HG03378 (cell line): ENCODE data around the gene ING1.
"Not testable (repeated sequence)": the region's sequence is repeated elsewhere in the genome, so short reads cannot be mapped to it uniquely, and the experiment has no call there.

Source experiments
- ATAC-seq: cut with Tn5 transposase; IDR thresholded peaks from one replicate; pipeline ENCODE4 v1.9.1; 2021; ENCODE audit warnings: mild to moderate bottlenecking, moderate library complexity; ENCODE audit not compliant: unreplicated experiment

The ING1 gene, protein sequence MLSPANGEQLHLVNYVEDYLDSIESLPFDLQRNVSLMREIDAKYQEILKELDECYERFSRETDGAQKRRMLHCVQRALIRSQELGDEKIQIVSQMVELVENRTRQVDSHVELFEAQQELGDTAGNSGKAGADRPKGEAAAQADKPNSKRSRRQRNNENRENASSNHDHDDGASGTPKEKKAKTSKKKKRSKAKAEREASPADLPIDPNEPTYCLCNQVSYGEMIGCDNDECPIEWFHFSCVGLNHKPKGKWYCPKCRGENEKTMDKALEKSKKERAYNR

DNA sequence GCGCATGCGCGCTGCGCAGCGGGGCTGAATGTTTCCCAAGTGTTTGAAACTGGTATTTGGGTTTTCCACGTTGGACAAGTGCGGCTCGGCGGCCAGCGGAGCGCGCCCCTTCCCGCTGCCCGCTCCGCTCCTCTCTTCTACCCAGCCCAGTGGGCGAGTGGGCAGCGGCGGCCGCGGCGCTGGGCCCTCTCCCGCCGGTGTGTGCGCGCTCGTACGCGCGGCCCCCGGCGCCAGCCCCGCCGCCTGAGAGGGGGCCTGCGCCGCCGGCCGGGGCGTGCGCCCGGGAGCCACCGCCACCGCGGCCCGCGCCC, at the start of gene ING1:
Gene ING1 (plus strand): TSS at position 59 of the 311 bp plus-strand sequence. CDS start 450 bp downstream, outside the sequence.
- ATAC-seq, result no peak

DNA sequence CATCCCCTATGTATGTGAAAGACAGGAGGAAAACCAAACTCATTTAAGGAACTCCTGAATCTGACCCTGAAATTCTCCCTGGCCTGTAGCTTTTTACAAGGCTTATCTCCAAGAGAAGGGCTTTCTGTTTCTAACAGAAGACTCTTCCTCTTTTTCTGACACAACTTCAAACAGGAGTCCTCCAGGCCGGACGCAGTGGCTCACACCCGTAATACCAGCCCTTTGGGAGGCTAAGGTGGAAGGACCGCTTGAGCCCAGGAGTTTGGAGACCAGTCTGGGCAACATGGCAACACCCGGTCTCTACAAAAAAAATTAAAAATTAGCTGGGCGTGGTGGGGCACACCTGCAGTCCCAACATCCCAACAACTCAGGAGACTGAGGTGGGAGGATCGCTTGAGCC, 49.5 kb upstream of the ING1 start:
- ATAC-seq, result no peak

DNA sequence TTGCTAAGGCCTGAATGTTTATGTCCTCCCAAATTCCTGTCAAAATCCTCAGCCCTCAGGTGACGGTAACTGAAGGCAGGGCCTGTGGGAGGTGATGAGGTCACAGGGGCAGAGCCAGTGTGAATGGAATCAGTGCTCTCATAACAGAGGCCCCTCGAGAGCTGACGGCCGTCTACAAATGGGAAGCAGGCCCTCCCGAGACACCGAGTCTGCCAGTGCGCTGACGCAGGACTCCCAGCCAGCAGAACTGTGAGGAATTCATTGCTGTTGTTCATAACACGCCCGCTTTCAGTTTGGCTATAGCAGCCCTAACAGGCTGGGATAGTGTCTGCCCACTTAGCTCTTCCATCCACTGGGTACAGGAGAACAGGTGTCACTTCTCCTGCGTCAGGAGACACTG, 48.8 kb upstream of the ING1 start:
- no peak for ATAC-seq

GRCh38 chr13:110665491-110666254, 47.8 kb upstream of the ING1 start:
- ATAC-seq, result no peak

DNA sequence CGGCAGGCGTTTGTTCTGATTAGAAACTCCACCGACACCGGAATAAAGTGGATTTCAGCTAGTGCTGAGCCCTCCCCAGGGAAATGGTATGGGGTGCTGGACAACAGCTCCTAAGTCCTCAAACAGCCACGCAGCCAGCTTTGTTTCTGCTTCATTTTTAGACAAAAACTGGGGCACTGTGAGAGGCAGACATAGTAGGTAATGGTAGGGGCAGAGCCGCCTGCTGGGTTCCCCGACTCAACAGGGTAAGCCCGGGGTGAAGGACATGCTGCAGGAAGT, 47.3 kb upstream of the ING1 start:
- no peak for ATAC-seq

DNA sequence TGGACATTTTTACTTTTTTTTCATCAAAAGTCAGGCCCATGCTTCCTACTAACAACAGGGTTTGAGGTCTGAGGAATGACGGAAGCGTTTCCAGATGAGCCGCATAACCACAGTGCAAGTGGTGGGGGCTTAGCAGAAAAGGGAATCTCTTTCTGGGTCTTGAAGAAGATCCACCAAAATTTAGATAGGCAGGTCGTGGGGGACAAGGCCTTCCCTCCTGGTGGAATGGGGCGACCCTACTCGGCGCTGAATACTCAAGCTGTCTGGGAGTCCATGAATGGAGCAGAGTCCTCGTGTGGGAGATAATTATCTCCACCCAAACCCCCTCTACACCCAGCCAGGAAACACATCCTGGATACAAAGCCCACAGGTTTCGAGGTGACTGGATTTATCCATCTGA, 44.5 kb upstream of the ING1 start:
- ATAC-seq, result no peak

- not testable (repeated sequence) for ATAC-seq
Measured at GRCh38 chr13:110669814-110670213, 43.7 kb upstream of the ING1 start.

DNA sequence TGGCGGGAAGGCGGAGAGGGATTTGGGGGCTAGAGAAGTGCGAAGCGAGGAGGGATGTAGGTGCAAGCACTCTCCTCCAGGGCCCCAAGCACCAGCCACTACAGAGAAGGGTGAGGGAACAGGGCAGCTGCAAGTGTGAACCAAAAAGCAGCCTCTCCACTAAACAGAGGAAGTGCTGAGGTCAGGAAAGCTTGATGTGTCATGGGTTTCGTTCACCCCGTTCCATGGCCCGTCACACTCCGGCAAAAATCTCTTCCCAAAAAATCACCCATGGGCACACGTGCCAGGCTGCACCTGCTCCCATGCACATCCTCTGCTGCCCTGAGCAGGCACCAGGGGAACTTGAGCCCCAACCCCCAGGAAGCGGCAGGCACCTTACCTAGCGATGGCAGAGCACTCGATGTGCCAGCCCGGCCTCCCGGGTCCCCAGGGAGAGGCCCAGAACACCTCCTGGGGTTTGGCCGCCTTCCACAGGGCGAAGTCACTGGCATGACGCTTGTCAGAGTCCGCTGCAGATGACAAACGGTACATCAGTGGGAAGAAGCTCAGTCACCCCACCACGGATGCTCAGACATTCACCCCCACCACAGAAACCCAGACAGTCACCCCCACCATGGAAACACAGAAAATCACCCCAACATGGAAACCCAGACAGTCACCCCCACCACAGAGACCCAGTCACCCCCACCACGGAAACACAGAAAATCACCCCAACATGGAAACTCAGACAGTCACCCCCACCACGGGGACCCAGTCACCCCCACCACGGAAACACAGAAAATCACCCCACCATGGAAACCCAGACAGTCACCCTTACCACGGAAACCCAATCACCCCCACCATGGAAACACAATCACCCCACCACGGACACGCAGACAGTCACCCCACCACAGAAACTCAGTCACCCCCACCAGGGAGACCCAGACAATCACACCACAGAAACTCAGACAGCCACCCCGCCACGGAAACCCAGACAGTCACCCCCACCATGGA, 36.6 kb upstream of the ING1 start:
- ATAC-seq, result peak; percentile 81

- ATAC-seq, result no peak
Measured at GRCh38 chr13:110677731-110678545, 35.6 kb upstream of the ING1 start.

DNA sequence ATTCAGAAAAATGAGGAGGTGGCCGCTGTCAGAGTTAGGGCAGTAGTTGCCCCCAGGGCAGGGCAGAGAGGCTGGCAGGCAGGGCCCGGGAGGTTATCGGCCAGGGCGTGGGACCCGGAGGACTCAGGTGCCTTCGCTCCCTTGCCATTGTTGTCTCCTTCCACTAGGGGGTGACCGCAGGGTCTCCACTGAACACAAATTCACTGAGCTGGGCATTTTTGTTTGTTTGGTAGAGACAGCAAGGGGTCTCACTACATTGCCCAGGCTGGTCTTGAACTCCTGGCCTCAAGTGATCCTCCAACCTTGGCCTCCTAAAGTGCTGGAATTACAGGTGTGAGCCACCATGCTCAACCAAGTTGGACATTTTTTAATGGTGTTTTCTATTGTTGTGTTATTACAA, 32.6 kb upstream of the ING1 start:
- no peak for ATAC-seq

DNA sequence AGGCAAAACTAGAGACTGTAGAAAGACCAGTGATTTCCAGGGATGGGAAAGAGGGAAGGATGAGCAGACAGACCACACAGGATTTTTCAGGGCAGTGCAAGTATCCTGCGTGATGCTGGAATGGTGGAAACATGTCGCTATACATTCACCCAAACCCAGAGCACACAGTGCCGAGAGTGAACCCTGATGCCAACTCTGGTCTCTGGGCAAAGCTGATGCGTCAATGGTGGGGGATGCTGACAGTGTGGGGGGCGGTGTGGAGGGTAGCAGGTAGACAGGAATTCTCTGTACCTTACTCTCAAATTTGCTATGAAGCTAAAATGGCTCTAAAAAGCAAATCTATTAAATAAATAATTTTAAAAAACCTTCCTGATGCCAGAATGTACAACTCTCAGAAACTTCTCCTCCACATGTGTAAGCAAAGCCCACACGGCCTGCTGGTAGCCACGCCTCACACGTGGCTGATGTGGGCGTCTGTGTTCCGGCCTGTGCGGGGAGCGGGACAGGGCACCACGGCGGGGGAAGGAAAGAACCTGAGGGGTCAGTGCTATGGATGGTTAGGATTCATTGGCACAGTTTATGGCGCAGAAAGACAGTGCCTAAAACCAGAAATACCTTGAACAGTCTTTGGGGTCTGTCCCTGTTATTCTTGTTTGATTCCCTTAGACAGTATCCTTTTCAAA, 31.5 kb upstream of the ING1 start:
- ATAC-seq, result no peak

- no peak for ATAC-seq
Measured at GRCh38 chr13:110682746-110683145, 30.8 kb upstream of the ING1 start.

- ATAC-seq, result no peak
Measured at GRCh38 chr13:110683203-110683883, 30.2 kb upstream of the ING1 start.

DNA sequence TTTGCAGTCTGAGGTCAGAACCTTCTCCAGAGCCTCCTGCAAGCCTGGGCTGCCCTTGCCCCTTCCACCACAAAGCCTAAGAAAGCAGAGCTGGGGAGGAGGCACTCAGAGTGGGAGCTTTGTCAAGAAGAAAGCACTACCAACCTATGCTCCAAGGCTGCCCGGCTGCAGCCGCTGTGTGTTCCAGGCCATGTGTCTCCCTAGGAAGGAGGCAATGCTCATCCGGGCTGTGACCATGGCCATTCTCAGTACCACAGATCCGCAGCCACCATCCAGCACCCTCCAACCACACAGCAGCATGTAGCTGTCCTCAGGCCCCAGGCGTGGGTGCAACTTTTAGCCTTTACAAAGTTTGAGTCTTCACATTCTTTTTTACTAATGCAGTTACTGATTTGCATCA, 29.6 kb upstream of the ING1 start:
- ATAC-seq, result no peak

DNA sequence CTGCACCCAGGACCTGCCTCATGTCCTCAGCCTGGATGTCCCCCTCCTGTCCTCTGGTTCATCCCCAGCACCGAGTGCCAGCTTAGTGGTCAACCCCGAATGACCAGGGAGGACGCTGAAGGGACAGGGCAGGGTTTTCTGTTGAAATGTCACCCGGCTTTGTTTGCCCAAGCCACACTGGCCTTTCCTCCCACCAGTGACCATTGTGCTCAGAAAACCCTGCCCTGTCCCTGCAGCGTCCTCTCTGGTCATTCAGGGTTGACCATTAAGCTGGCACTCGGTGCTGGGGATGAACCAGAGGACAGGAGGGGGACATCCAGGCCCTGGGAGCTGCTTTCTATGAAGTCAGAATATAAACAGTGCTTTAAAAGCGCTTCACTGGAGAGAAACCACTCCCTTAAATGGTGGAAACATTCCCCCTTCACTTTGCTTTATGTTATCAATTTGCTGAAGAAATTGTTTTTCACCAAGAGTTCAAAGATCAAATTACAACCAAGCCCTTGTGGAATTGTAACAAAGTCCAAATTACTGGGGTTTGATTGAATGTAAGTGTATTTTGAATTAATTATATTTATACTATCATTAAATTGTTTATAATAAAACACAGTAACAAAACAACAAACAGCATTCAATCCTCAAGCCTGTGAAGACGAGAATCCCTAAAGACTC, 29.0 kb upstream of the ING1 start:
- ATAC-seq, result no peak

DNA sequence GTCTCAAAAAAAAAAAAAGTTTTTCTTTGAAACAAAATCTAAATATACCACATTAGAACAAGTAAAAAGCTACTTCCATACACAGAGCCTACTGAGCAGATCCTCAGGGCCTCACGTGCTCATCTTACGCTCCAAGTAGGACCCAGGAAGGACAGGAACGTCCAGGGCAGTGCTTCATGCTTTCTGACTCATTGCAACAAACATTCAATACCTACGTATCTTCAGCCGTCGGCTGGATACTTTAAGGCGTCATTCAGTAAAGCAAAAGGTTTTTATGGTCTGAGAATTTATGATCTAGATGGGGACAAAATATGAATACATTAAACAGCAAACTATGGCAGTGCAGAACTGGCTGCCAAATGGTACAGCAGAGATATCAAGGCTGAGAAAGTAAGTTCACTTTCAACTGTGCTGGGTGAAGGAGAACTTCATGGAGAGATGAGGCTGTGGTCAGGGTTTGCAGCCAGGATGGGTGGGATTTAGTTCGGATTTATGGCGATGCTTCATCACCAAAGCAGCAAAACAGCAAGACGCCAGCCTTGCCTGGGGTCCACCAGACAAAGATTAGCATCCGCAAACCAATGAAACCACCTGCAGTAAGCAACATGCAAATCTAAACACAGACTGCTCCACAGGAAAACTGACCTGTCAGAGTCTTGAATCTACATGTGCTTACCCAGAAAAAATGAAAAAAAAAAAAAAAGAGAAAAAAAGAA, 28.0 kb upstream of the ING1 start:
- no peak for ATAC-seq

GRCh38 chr13:110687736-110688135, 25.8 kb upstream of the ING1 start:
- ATAC-seq, result no peak

DNA sequence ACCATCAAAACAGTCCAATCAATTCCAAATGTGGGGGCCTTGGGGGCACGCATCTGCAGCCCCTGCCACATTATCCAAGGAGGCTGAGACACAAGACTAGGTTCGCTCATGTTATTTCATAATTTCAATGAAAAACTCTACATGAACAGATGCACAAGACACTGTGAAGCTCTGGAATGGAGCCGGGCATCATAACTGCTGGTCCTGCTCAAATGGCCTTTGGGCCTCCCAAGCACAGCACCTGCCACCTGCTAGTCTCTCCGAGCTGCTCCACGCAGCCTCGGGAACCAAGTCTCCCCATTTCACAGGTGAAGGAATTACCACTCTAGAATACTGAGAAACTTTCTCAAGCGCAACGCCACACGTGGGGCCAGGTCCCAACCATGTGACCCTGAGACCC, 24.5 kb upstream of the ING1 start:
- ATAC-seq, result no peak

DNA sequence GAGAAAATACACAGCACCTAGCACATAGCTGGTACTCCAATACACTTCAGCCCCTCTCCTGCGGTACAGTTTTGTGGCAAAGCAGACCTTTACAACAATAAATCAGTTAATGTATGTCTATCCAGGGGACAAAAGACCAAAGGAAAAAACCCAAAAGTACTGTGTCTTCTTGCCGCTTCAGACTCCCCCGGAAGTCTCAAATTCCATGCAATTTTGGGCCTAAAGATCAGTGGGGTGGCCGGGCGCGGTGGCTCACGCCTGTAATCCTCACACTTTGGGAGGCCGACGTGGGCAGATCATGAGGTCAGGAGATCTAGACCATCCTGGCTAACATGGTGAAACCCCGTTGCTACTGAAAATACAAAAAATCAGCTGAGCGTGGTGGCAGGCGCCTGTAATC, 23.8 kb upstream of the ING1 start:
- ATAC-seq, result no peak
